Naive B cell (primary cell): Measurements from ENCODE around the gene NCKAP1. TPM values are rescaled to one million over a fixed set of nuclear protein-coding genes. Genes with fewer than 3 reads are reported as not detected.

ENCODE experiments used
- ATAC-seq, 2 donors: fragments of 150-1000 bp; cut with Tn5 transposase; 2 replicates each; pipeline ENCODE4 v1.10.0; 2021; ENCODE audit warnings: low read depth in 2 of 2, mild to moderate bottlenecking in 2 of 2, moderate library complexity in 2 of 2
- DNase-seq: peaks from one replicate; pipeline ENCODE4 v3.0.0; 2022
- H3K27ac Mint-ChIP-seq, 6 donors: one replicate each; pipeline ENCODE4 v1.8.0; 2020 to 2022; ENCODE audit warnings: mild to moderate bottlenecking in 6 of 6, mixed read lengths in 6 of 6, moderate library complexity in 5 of 6, inconsistent platforms in 2 of 6
- H3K27me3 Mint-ChIP-seq, 3 donors: one replicate each; pipeline ENCODE4 v1.8.0; 2021 to 2022; ENCODE audit warnings: mixed read lengths in 3 of 3, mild to moderate bottlenecking in 1 of 3
- H3K36me3 Mint-ChIP-seq, 2 donors: one replicate each; pipeline ENCODE4 v1.8.0; 2020 to 2022; ENCODE audit warnings: mixed read lengths in 2 of 2, inconsistent platforms in 1 of 2, mild to moderate bottlenecking in 1 of 2
- H3K4me1 Mint-ChIP-seq, 3 donors: one replicate each; pipeline ENCODE4 v1.8.0; 2020 to 2022; ENCODE audit warnings: mixed read lengths in 3 of 3, inconsistent platforms in 1 of 3, mild to moderate bottlenecking in 1 of 3, moderate library complexity in 1 of 3
- H3K4me3 Mint-ChIP-seq, 8 donors: one replicate each; pipeline ENCODE4 v1.8.0; 2020 to 2022; ENCODE audit warnings: mild to moderate bottlenecking in 8 of 8, mixed read lengths in 8 of 8, moderate library complexity in 8 of 8, inconsistent platforms in 2 of 8
- H3K9me3 Mint-ChIP-seq, 7 donors: one replicate each; pipeline ENCODE4 v1.8.0; 2020 to 2022; ENCODE audit warnings: mixed read lengths in 7 of 7, mild to moderate bottlenecking in 5 of 7, inconsistent platforms in 2 of 7, moderate library complexity in 1 of 7
- polyA plus RNA-seq, 6 donors: library from polyadenylated mRNA; unstranded; fragments of 300-500 nt; fragmentation: Illumina TruSeq; gene quantifications; one replicate each; pipeline ENCODE4 v1.2.3, GENCODE V29; 2021; ENCODE audit warnings: low read depth in 6 of 6

NCKAP1 gene
- polyA plus RNA-seq, 6 donors from 2014 or later, result 0.19 to 1.0 TPM; not detected in 4

DNA sequence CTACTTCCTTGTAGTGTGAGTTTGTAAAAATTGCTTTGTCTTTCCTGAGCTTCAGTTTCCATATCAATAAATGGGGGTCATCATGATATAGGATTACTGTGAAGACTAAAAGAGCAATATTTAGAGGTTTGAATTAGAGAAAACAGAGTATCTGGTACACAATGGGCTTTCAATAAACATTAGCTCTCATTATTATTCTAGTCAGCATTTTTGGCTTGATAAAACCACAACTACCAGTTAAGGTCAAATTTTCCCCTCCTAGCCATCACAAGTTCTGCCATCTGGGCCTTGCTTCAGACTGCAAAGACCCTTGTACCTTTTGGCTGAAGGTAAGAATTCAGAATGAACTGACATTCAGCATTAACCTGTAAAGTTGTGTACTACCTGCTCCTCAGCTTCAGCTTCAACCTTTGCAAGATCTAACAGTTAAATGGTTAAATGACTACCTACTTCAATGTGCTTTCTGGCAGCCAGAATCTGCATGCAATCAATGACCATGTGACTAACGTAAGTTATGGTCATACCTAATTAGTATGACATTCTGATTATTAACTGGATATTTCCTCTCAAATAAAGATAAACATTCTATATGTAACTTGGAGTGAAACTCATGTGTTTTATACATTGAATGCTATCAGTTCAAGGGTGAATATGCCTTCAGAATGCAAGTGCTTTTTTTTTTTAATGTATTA is 119.2 kb downstream of the NCKAP1 start:
- no peaks in the 10 kb centered on the region for H3K4me1 Mint-ChIP-seq
- H3K4me3 Mint-ChIP-seq, result no peak overlapping the region
- H3K9me3 Mint-ChIP-seq, result no peaks in the 10 kb centered on the region
- H3K36me3 Mint-ChIP-seq, result no peaks in the 10 kb centered on the region
- no peak for ATAC-seq
- H3K27ac Mint-ChIP-seq, result no peak overlapping the region
- DNase-seq, result no peak
- peaks cover 0 to 13% (median 8%) of the 10 kb centered on the region in 3 donors for H3K27me3 Mint-ChIP-seq

DNA sequence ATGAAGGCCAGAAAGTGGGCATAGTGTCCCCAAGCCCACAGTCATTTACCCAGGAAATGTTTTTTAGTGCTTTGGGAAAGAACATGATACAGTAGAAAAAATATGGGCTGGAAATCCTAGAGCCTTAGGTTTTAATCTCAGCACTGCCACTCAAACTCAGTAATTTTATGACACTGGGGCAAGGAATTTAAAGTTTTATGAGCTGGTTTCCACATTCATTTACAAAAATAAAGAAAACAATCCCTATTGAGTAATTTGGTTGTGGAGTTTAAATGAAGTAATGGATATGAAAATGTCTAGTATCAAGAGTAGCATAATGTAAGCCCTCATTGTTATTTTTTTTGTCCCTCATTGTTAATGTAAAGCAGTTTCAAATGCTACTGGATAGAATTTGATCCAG is 120.3 kb downstream of the NCKAP1 start:
- Mint-ChIP-seq H3K4me1 (no peaks in the 10 kb centered on the region), H3K9me3 (no peaks in the 10 kb centered on the region), H3K27ac (no peak overlapping the region), H3K36me3 (no peaks in the 10 kb centered on the region), H3K27me3 (peaks cover 5 to 13% (median 8%) of the 10 kb centered on the region in 3 donors), H3K4me3 (no peak overlapping the region)
- ATAC-seq (no peak), DNase-seq (no peak)

DNA sequence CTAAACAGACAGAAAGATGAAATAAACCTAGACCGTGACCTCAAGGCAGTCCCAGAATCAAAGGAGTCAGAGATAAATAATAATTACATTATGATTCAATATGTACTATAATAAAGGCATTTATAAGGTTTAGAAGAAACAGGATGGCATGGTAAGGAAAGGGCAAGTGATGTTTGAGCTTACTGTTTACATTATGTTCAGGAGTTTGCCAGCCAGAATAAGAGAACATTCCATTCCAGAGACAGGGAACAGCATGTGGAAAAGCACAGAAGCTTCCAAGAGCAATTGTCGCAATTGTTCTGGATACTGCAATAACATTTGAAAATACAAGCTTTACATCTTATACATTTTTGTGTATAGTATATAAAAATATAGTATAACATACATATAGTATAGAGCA is 121.8 kb downstream of the NCKAP1 start:
- ATAC-seq (no peak), DNase-seq (no peak)
- Mint-ChIP-seq H3K36me3 (no peaks in the 10 kb centered on the region), H3K4me1 (no peaks in the 10 kb centered on the region), H3K27me3 (peaks cover 5 to 9% (median 8%) of the 10 kb centered on the region in 3 donors), H3K9me3 (no peaks in the 10 kb centered on the region), H3K27ac (no peak overlapping the region), H3K4me3 (no peak overlapping the region)

DNA sequence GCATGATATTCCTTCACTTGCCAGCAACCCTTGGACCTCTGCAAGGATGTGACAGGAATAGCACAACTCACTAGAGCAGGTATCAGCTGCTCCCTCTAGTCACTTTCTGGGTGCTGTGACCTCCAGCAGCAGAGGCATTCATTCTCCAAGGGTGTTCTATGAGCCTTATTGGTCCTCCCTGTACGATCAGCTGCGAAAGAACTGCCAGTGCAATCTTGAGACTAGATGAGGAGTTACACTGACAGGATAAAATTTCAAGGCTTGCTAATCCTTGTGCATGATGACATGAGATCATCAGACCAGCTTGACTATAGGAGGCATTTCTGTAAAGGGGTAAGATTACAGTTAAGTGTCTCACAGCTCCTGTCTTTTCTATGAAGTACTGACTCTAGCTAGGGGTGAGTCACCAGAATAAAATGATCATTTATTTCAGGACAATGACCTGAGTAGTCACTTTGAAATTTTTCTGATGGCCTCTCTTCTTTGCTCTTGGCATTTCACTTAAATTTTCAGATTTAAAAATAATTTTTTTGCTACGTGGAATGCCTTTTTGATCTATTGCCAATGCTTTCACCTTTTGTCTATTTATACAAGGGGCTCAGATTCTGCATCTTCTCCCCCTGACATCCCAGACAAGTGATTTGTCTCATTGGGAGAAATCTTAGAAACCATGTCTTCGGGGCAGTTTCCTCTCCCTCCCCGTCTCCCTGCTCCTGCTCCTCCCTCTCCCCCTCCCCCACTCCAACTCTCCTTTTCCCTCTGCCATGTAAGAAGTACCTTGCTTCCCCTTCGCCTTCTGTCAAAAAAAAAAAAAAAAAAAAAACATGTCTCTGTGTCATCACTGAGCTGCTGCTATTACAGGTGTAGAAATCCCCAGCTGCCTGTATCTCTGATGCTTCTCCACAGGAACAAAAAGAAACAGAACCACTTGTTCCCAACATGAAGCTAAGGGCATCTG is 122.6 kb downstream of the NCKAP1 start:
- Mint-ChIP-seq H3K4me3 (no peak overlapping the region), H3K27ac (no peak overlapping the region), H3K36me3 (no peaks in the 10 kb centered on the region), H3K27me3 (peaks cover 5 to 9% (median 8%) of the 10 kb centered on the region in 3 donors), H3K9me3 (no peaks in the 10 kb centered on the region), H3K4me1 (no peaks in the 10 kb centered on the region)
- no peak for ATAC-seq
- DNase-seq, result no peak

DNA sequence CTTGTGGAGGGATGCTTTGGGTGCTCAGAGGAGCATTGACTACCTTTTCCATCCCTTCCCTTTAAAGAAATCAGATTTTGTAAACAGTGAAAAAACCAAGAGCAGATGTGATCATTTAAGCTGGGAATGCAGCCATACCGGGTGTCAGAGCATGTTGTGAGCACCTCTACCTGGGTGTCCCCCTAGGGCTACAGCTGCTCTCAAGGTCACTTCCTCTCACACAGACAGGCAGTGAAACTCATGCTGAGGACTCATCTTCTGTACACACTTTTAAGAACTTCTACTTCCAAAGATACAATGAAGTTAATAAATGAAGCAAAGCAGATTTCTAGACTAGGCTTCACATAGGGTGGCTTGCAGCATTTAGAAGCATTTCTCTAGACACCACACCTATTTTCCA is 123.4 kb downstream of the NCKAP1 start:
- no peaks in the 10 kb centered on the region for H3K4me1 Mint-ChIP-seq

DNA sequence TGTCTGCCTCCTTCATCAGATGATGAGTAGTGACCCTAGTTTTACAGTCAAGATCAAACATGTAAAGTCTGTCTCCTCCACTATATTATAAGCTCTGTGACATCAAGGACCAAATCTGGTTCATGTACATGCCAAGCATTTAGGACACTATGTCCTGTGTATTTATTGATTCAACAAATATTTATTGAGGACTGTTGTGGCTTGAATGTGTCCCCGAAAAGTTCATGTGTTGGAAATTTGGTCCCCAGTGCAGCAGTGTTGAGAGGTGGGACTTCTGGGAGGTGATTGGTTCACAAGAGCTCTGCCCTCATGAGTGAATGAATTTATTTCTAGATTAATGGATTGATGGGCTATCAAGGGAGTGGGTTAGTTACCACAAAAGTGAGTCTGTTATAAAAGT is 125.2 kb downstream of the NCKAP1 start:
- Mint-ChIP-seq H3K4me3 (no peak overlapping the region), H3K36me3 (no peaks in the 10 kb centered on the region), H3K4me1 (no peaks in the 10 kb centered on the region), H3K9me3 (peaks cover 0 to 3% (median 0%) of the 10 kb centered on the region in 7 donors), H3K27ac (no peak overlapping the region), H3K27me3 (peaks cover 4 to 8% (median 5%) of the 10 kb centered on the region in 3 donors)
- ATAC-seq (no peak), DNase-seq (no peak)

More for the DNA sequence above, 123.4 kb downstream of the NCKAP1 start:
- no peak for ATAC-seq
- H3K27me3 Mint-ChIP-seq, result peaks cover 5 to 9% (median 8%) of the 10 kb centered on the region in 3 donors
- no peaks in the 10 kb centered on the region for H3K9me3 Mint-ChIP-seq
- H3K36me3 Mint-ChIP-seq, result no peaks in the 10 kb centered on the region
- no peak for DNase-seq
- no peak overlapping the region for H3K4me3 Mint-ChIP-seq
- H3K27ac Mint-ChIP-seq, result no peak overlapping the region

DNA sequence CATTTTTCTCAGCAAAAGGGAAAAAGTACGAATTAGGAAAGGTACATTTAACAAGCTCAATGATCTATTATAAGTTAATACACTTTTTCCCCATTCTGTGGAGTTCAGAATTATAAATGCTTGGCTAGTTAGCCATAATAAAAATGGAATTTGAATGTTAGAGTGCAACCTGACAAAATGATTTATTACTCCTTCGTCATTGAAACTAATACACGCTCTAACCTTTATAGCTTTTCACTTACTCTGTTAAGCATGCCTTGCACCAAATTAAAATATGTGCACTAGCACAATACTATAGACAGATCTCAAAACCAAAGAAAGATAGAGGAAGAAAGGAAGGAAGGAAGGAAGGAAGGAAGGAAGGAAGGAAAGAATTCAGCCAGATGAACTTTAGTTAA is 125.7 kb downstream of the NCKAP1 start:
- Mint-ChIP-seq H3K4me1 (no peaks in the 10 kb centered on the region), H3K4me3 (no peak overlapping the region), H3K36me3 (no peaks in the 10 kb centered on the region), H3K27ac (no peak overlapping the region), H3K27me3 (peaks cover 4 to 8% (median 5%) of the 10 kb centered on the region in 3 donors), H3K9me3 (peaks cover 0 to 3% (median 0%) of the 10 kb centered on the region in 7 donors)
- DNase-seq, result no peak
- ATAC-seq, result no peak

DNA sequence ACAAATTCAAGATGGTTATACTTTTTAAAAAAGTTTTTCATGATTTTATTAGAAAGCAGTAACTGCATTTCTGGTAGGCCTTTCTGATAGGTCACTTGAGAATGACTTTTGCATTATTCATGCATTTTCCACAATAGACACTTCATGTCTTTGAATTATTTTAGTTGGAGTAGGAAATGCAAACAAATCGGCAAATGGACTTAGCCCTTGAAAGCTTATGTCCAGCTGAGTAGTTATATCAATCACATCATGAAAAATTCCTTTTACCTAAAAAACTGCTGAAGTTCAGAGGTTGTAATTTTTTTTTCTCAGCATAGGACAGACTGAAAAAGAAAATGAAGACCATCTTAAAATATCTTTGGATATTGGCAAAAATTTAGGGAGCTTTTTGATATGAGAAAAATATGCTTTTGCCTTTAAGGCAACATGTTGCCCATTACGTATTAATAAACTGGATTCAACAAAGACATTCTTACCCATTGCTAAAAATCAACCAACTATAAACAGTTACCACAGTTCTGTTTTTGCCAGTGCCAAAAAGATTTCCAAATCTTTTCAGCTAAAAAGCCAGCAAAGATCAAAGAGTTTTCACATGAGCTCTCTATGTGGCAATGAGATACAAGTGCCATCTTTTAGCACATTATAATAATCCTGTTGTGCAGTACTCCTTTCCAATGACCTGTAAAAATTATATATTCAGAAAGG is 126.3 kb downstream of the NCKAP1 start:
- no peak overlapping the region for H3K4me3 Mint-ChIP-seq
- peaks cover 4 to 8% (median 5%) of the 10 kb centered on the region in 3 donors for H3K27me3 Mint-ChIP-seq
- H3K4me1 Mint-ChIP-seq, result no peaks in the 10 kb centered on the region
- peaks cover 0 to 5% (median 0%) of the 10 kb centered on the region in 7 donors for H3K9me3 Mint-ChIP-seq
- no peaks in the 10 kb centered on the region for H3K36me3 Mint-ChIP-seq
- H3K27ac Mint-ChIP-seq, result no peak overlapping the region
- no peak for DNase-seq
- ATAC-seq, result no peak

DNA sequence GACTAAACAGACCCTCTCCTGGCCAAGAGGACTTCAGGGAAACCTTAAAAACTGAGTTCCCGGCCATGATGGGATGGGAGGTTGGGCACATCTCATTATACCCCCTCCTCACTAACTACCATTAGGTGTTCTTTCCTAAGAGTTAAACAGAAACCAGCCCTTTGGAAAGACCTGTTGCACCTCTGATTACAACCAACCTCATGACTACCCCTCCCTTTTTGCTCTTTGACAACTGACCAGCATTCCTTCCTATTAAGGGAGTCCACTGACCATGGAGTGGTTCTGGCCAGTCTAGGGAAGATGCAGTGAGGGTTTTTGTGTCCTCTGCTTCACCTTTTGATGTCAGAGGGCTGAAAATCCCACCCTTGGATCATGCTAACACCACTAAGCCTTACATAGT is 127.3 kb downstream of the NCKAP1 start:
- no peak overlapping the region for H3K4me3 Mint-ChIP-seq
- peaks cover 2 to 5% (median 4%) of the 10 kb centered on the region in 3 donors for H3K27me3 Mint-ChIP-seq
- ATAC-seq (no peak), DNase-seq (no peak)
- no peak overlapping the region for H3K27ac Mint-ChIP-seq
- H3K36me3 Mint-ChIP-seq, result no peaks in the 10 kb centered on the region
- no peaks in the 10 kb centered on the region for H3K4me1 Mint-ChIP-seq
- H3K9me3 Mint-ChIP-seq, result peaks cover 0 to 5% (median 0%) of the 10 kb centered on the region in 7 donors

DNA sequence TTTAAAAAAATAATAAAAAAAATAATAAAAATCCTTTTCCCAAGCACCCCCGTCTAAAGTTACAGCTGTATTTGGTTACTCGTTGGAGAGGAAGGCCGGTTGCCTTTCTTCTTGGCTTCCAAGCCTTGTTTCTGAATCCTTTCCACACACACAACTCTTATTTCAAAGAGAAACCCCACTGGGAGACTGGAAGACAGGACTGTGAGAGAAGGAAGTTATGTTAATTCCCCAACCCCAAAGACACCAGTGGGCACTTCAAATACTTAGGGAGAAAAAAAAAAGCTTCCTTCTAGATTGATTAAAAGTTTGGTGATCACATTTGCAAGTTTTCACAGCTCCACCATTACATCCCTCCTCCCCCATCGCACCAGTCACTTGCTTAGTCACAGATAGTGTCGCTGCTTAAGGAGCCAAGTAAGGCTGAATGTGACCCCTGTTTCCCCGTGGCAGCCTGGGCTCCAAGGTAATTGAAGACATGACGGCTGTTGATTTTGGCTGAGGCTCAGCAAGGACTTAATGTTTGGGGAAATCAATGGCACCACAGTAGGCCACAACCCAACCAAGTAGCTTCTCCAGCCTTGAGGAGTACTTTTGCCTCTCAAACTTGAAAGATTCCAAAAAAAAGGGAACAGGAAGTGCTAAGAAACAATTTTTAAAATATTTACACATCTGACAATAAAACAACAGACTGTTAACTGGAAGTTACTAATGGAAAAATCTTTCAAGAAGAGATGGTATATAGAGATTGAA is 131.0 kb downstream of the NCKAP1 start:
- ATAC-seq, result no peak
- H3K36me3 Mint-ChIP-seq, result no peaks in the 10 kb centered on the region
- no peaks in the 10 kb centered on the region for H3K27me3 Mint-ChIP-seq
- H3K4me3 Mint-ChIP-seq, result no peak overlapping the region
- H3K27ac Mint-ChIP-seq, result no peak overlapping the region
- no peaks in the 10 kb centered on the region for H3K4me1 Mint-ChIP-seq
- H3K9me3 Mint-ChIP-seq, result peaks cover 0 to 5% (median 0%) of the 10 kb centered on the region in 7 donors
- DNase-seq, result no peak

DNA sequence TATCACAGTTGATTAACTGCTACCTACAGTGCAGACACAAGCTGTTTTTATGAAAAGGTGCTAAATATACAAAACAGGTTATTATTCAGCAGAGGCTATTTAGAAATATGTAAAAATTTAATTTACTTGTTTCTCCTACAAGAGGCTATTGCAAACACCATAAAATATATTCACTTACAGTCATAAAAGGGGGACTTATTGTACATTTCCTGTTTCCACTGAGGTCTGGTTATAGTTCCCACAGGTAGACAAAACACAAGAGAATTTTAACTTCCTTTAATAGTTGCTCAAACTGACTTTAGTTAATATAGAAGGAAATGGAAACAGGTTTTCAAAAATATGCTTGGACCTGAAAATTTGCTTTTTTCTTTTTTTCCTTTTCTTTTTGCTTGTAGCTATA is 131.8 kb downstream of the NCKAP1 start:
- ATAC-seq (no peak), DNase-seq (no peak)
- H3K9me3 Mint-ChIP-seq, result peaks cover 0 to 5% (median 0%) of the 10 kb centered on the region in 7 donors
- H3K27ac Mint-ChIP-seq, result no peak overlapping the region
- H3K4me1 Mint-ChIP-seq, result no peaks in the 10 kb centered on the region
- H3K27me3 Mint-ChIP-seq, result no peaks in the 10 kb centered on the region
- H3K36me3 Mint-ChIP-seq, result no peaks in the 10 kb centered on the region
- no peak overlapping the region for H3K4me3 Mint-ChIP-seq

DNA sequence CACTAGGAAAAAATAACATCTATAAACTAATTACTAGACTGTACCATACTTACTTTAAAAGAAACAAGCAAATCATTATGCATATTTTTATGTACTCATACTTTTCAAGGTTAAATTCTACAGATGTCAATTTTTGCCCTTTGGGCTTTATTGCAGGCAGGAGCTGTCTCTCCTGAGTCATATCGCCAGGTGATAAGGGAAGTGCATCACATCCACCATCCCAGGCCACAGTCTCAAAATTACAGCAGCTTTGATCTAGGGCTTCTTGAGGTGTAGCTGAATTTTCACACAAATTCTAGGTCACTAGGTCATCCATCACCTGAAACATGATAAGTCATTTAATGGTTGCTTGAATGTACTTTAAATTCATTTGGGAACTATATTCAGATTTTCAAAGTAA is 133.4 kb downstream of the NCKAP1 start:
- Mint-ChIP-seq H3K27me3 (peaks cover 0 to 5% (median 0%) of the 10 kb centered on the region in 3 donors), H3K9me3 (peaks cover 0 to 5% (median 0%) of the 10 kb centered on the region in 7 donors), H3K4me3 (no peak overlapping the region), H3K4me1 (no peaks in the 10 kb centered on the region), H3K27ac (no peak overlapping the region), H3K36me3 (no peaks in the 10 kb centered on the region)
- DNase-seq (no peak), ATAC-seq (no peak)

DNA sequence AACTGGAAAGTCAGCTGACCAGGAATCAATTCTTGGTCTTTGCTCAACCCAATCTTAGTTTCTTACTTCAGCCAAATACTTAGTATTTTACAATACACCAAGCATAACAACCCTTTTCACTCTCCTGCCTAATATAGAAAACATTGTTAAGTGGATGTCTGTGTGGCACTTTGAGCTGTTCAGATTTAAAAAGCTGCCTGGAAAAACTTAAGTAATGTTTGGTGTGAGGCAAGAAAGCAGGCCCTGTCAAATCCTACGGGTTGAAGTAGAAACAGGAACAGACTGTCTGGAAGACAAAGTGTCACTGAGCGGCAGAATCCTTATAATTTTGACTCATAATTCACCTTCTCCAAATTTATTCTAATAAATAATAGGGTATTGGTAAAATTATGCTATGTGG is 134.7 kb downstream of the NCKAP1 start:
- Mint-ChIP-seq H3K27ac (no peak overlapping the region), H3K36me3 (no peaks in the 10 kb centered on the region), H3K4me1 (no peaks in the 10 kb centered on the region), H3K4me3 (no peak overlapping the region), H3K9me3 (peaks cover 0 to 5% (median 0%) of the 10 kb centered on the region in 7 donors), H3K27me3 (peaks cover 0 to 5% (median 0%) of the 10 kb centered on the region in 3 donors)
- DNase-seq, result no peak
- no peak for ATAC-seq
